Hippocampal formation (tissue), 2 donors: Measurements from ENCODE around the gene OR4C13.
"Not testable (repeated sequence)": the region's sequence is repeated elsewhere in the genome, so short reads cannot be mapped to it uniquely, and the experiment has no call there.

Experiments
- DNase-seq, 2 donors: peaks; one replicate each; lab custom pipeline; 2025; lab: John Stamatoyannopoulos, UW

The OR4C13 gene

GRCh38 chr11:49952091-49952490 is at the start of gene OR4C13:
OR4C13 (plus strand) TSS chr11:49952391; CDS start chr11:49952423, 32 bp downstream.
- no peak for DNase-seq

- DNase-seq = not testable (repeated sequence)
These were observed 40.7 kb upstream of the OR4C13 start for GRCh38 chr11:49911516-49911915.

- DNase-seq = not testable (repeated sequence)
These were observed 3.5 kb upstream of the OR4C13 start for GRCh38 chr11:49948701-49949100.

- not testable (repeated sequence) for DNase-seq
These were observed 21.2 kb downstream of the OR4C13 start for GRCh38 chr11:49973439-49973838.

- DNase-seq = not testable (repeated sequence)
These were observed 30.2 kb downstream of the OR4C13 start, which contains the start of gene OR4C12 for GRCh38 chr11:49982435-49982834. OR4C12 (minus strand) TSS chr11:49982535; CDS start chr11:49982501, 34 bp downstream.

GRCh38 chr11:49995565-49995964 is 43.4 kb downstream of the OR4C13 start:
- peak; percentile 14 to 37 for DNase-seq
